Measurements from ENCODE around the gene CHRND.

CHRND gene

GRCh38 chr2:232488097-232488711 is 37.8 kb upstream of the CHRND start:
- no peak for DNase-seq

- no peak for DNase-seq
These were observed 37.1 kb upstream of the CHRND start for GRCh38 chr2:232488721-232489300.

GRCh38 chr2:232489516-232490220 is 36.3 kb upstream of the CHRND start:
- DNase-seq: no peak

- DNase-seq: no peak
These were observed 35.5 kb upstream of the CHRND start for GRCh38 chr2:232490221-232491138.

- DNase-seq: no peak
These were observed 34.7 kb upstream of the CHRND start for GRCh38 chr2:232491139-232491780.

GRCh38 chr2:232492236-232492848 is 33.6 kb upstream of the CHRND start:
- DNase-seq: no peak

- DNase-seq: no peak
These were observed 32.8 kb upstream of the CHRND start for GRCh38 chr2:232492963-232493700.

GRCh38 chr2:232493701-232494474 is 32.1 kb upstream of the CHRND start:
- no peak for DNase-seq

- no peak for DNase-seq
These were observed 31.4 kb upstream of the CHRND start for GRCh38 chr2:232494542-232494941.

- DNase-seq: no peak
These were observed 30.7 kb upstream of the CHRND start for GRCh38 chr2:232495292-232495691.

GRCh38 chr2:232496501-232497270 is 29.3 kb upstream of the CHRND start:
- DNase-seq: no peak

GRCh38 chr2:232497348-232497747 is 28.6 kb upstream of the CHRND start:
- no peak for DNase-seq

GRCh38 chr2:232498452-232498851 is 27.5 kb upstream of the CHRND start:
- no peak for DNase-seq

- no peak for DNase-seq
These were observed 24.6 kb upstream of the CHRND start for GRCh38 chr2:232501331-232501771.

GRCh38 chr2:232501794-232502390 is 24.1 kb upstream of the CHRND start:
- DNase-seq: no peak

GRCh38 chr2:232502511-232502910 is 23.4 kb upstream of the CHRND start:
- no peak for DNase-seq

- peak; percentile 15 for DNase-seq
These were observed 22.8 kb upstream of the CHRND start for GRCh38 chr2:232502911-232503808.

GRCh38 chr2:232503809-232504323 is 22.1 kb upstream of the CHRND start:
- no peak for DNase-seq

Measured in NCI-H774 (cell line).